Ovary (tissue), 9 donors: ENCODE data around the gene LRP1. TPM values are rescaled to one million over a fixed set of nuclear protein-coding genes. Genes with fewer than 3 reads are reported as not detected.

Experiments used
- DNase-seq, 5 donors: peaks; one replicate each; pipeline ENCODE4 v3.0.0-alpha.2; 2019 to 2020
- H3K27ac ChIP-seq, 2 donors: fragments of 200-600 bp; one replicate each; pipeline versions ENCODE4 v1.5.1 to v1.8.0; 2019 to 2022
- H3K27me3 ChIP-seq: fragments of 200-600 bp; one replicate; pipeline ENCODE4 v1.8.0; 2022
- H3K36me3 ChIP-seq: fragments of 200-600 bp; sonication (generic); one replicate; pipeline ENCODE4 v1.5.1; 2019
- H3K4me1 ChIP-seq: one replicate; pipeline ENCODE4 v1.8.1; 2013; ENCODE audit warnings: mild to moderate bottlenecking, moderate library complexity; ENCODE audit not compliant: insufficient read depth
- H3K4me3 ChIP-seq: fragments of 200-600 bp; sonication (generic); one replicate; pipeline ENCODE4 v1.5.1; 2017
- H3K9me3 ChIP-seq, 2 donors: fragments of 200-600 bp in 1 of 2; sonication (generic) in 1 of 2; one replicate each; pipeline versions ENCODE4 v1.5.1 to v1.8.1; 2013 to 2019; ENCODE audit warnings: mild to moderate bottlenecking in 1 of 2, moderate library complexity in 1 of 2
- EP300 ChIP-seq: sonication (generic); formaldehyde crosslinking; IDR thresholded peaks from one replicate; pipeline ENCODE4 v1.6.1; 2017; ENCODE audit warnings: antibody characterized with exemption
- POLR2A ChIP-seq: fragments of 450-650 bp; IDR thresholded peaks from one replicate; pipeline ENCODE4 v1.6.1; 2017; ENCODE audit warnings: antibody characterized with exemption, mild to moderate bottlenecking, moderate library complexity
- WGBS, 3 donors: extraction: QIAGEN DNeasy Blood & Tissue Kit in 1 of 3; methylation state at CpG; one replicate each; pipeline versions ENCODE4 v1.1.5 to v1.1.7; 2013 to 2017; 5-methylcytosine and 5-hydroxymethylcytosine counted together
- intact Hi-C, 4 donors: fragments of 100-400 bp; cut with DNase I; formaldehyde crosslinking; loops; one replicate each; pipeline versions ENCODE4 v1.11.0 to v1.15.1; 2022 to 2023
- polyA plus RNA-seq, 2 donors: library from polyadenylated mRNA; stranded (reverse); fragments of 200-250 nt in 1 of 2; fragments of 350-450 nt in 1 of 2; fragmentation: Illumina TruSeq in 1 of 2; extraction: RNeasy Lipid Tissue Mini Kit (QIAGEN cat#74804) in 1 of 2; gene quantifications; one replicate each; pipeline ENCODE4 v1.2.3, GENCODE V29; 2013 to 2014
- total RNA-seq, 7 donors: library from RNA; depleted of rRNA in 2 of 7; stranded (reverse); fragments of >200 nt in 2 of 7; fragmentation: NEBNext Ultra II Directional in 3 of 7; extraction: Animal tissue kit (Norgen Biotek cat#: 25700) in 3 of 7; gene quantifications; one replicate each; pipeline versions ENCODE4 v1.1.0 to v1.2.4, GENCODE V29; 2016 to 2023
- TF ChIP-seq, protein P1 (sequence below), 3 donors: fragments of 450-650 bp in 2 of 3; fragments of 200-600 bp in 1 of 3; IDR thresholded peaks; one replicate each; pipeline versions ENCODE4 v1.5.1 to v1.8.0; 2016 to 2022; ENCODE audit warnings: antibody characterized with exemption in 3 of 3, mild to moderate bottlenecking in 1 of 3
- donor health status: DM: no; HTN: no; CAD: no; lungs with moderate emphysema.
- donor health status: DM: no; HTN: no; CAD: no.
- donor health status: Bipolar disorder and iron deficiency.
- donor health status: DM: yes; HTN: yes; CAD: no.
- donor health status: DM: no; HTN: no; CAD: no.
- donor health status: DM: yes; HTN: yes; CAD: no.

The LRP1 gene
- total and polyA plus RNA-seq, 9 donors, result 76.4 to 640 (median 323) TPM

GRCh38 chr12:57158186-57158585 is 29.9 kb downstream of the LRP1 start:
- no peak overlapping the region for H3K4me3 ChIP-seq
- intact Hi-C loops, result no loop called here
- H3K4me1 ChIP-seq, result peaks cover 3% of the 10 kb centered on the region
- H3K27ac ChIP-seq, result no peak overlapping the region
- no peaks in the 10 kb centered on the region for H3K9me3 ChIP-seq
- H3K27me3 ChIP-seq, result no peaks in the 10 kb centered on the region
- DNase-seq, result no peak
- no peaks in the 10 kb centered on the region for H3K36me3 ChIP-seq
- TF ChIP-seq, protein P1, sequence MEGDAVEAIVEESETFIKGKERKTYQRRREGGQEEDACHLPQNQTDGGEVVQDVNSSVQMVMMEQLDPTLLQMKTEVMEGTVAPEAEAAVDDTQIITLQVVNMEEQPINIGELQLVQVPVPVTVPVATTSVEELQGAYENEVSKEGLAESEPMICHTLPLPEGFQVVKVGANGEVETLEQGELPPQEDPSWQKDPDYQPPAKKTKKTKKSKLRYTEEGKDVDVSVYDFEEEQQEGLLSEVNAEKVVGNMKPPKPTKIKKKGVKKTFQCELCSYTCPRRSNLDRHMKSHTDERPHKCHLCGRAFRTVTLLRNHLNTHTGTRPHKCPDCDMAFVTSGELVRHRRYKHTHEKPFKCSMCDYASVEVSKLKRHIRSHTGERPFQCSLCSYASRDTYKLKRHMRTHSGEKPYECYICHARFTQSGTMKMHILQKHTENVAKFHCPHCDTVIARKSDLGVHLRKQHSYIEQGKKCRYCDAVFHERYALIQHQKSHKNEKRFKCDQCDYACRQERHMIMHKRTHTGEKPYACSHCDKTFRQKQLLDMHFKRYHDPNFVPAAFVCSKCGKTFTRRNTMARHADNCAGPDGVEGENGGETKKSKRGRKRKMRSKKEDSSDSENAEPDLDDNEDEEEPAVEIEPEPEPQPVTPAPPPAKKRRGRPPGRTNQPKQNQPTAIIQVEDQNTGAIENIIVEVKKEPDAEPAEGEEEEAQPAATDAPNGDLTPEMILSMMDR (IDR thresholded peaks at IDR 0.05), result no peak
- no peak for TF ChIP-seq EP300
- TF ChIP-seq POLR2A, result no peak
- WGBS, 3 donors, result 81 to 83% (median 83%) methylated on average over 14 to 16 of the region's 16 CpGs

GRCh38 chr12:57158665-57159064 is 30.4 kb downstream of the LRP1 start:
- 50 to 62% (median 52%) methylated on average over 3 to 4 of the region's 4 CpGs for WGBS, 3 donors
- intact Hi-C loops, result no loop called here
- DNase-seq, result peak in 1 of 5 donors; percentile 42

DNA sequence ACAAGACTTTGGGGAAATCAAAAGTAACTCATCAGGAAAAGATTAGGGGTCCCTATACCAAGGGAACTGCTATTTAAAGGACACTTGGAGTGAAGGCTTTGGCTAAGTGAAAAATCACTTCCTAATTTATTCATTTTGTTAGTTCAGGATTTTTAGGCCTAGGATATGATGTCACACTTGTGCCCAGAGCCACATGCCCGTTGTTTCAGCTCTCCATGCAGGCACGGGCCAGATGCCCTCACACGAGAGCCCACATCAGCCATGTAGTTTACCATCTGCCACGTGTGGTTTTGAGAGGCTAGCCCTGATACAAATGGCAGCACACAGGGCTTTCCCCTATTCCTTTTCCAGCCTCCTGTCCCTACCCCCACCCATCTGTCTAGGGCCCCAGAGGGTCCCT is 31.0 kb downstream of the LRP1 start:
- Histone ChIP-seq H3K4me1 (no peaks in the 10 kb centered on the region), H3K36me3 (no peaks in the 10 kb centered on the region), H3K4me3 (no peak overlapping the region), H3K9me3 (no peaks in the 10 kb centered on the region), H3K27ac (no peak overlapping the region), H3K27me3 (no peaks in the 10 kb centered on the region)
- 69 to 79% (median 76%) methylated on average over 4 of the region's 4 CpGs for WGBS, 3 donors
- TF ChIP-seq POLR2A, result no peak
- no peak for TF ChIP-seq EP300
- TF ChIP-seq, protein P1 (IDR thresholded peaks at IDR 0.05), result no peak
- intact Hi-C loops, result no loop called here
- no peak for DNase-seq

More at GRCh38 chr12:57158665-57159064, 30.4 kb downstream of the LRP1 start:
- Histone ChIP-seq H3K4me3 (no peak overlapping the region), H3K27ac (no peak overlapping the region), H3K9me3 (no peaks in the 10 kb centered on the region), H3K4me1 (no peaks in the 10 kb centered on the region), H3K36me3 (no peaks in the 10 kb centered on the region), H3K27me3 (no peaks in the 10 kb centered on the region)
- TF ChIP-seq POLR2A (no peak), EP300 (no peak)
- TF ChIP-seq, protein P1 (IDR thresholded peaks at IDR 0.05), result no peak

GRCh38 chr12:57160040-57160439 is 31.8 kb downstream of the LRP1 start:
- DNase-seq, result no peak
- H3K36me3 ChIP-seq, result no peaks in the 10 kb centered on the region
- intact Hi-C loops, result no loop called here
- H3K27ac ChIP-seq, result no peak overlapping the region
- no peaks in the 10 kb centered on the region for H3K9me3 ChIP-seq
- no peak overlapping the region for H3K4me3 ChIP-seq
- H3K4me1 ChIP-seq, result no peaks in the 10 kb centered on the region
- TF ChIP-seq, protein P1 (IDR thresholded peaks at IDR 0.05), result no peak
- TF ChIP-seq POLR2A, result no peak
- no peak for TF ChIP-seq EP300
- H3K27me3 ChIP-seq, result no peaks in the 10 kb centered on the region
- 80 to 87% (median 86%) methylated on average over 4 of the region's 4 CpGs for whole genome bisulfite sequencing, 3 donors
